Stimulated activated naive CD8-positive, alpha-beta T cell treated with anti-CD3 and anti-CD28 coated beads, Interleukin-15, Interleukin-2, amounts not matched to agents 100 ng/mL and 50 ng/mL, for 24 hours (primary cell): ENCODE results near the gene OCA2.

Experiments
- H3K27ac Mint-ChIP-seq: one replicate; pipeline ENCODE4 v1.8.0; 2021; ENCODE audit warnings: mild to moderate bottlenecking, mixed read lengths
- H3K27me3 Mint-ChIP-seq: one replicate; pipeline ENCODE4 v1.8.0; 2021; ENCODE audit warnings: mixed read lengths
- H3K36me3 Mint-ChIP-seq: one replicate; pipeline ENCODE4 v1.8.0; 2021; ENCODE audit warnings: low read depth, mixed read lengths
- H3K4me1 Mint-ChIP-seq: one replicate; pipeline ENCODE4 v1.8.0; 2021; ENCODE audit warnings: low read depth, mixed read lengths
- H3K4me3 Mint-ChIP-seq: one replicate; pipeline ENCODE4 v1.8.0; 2021; ENCODE audit warnings: mild to moderate bottlenecking, mixed read lengths
- H3K9me3 Mint-ChIP-seq: one replicate; pipeline ENCODE4 v1.8.0; 2021; ENCODE audit warnings: mixed read lengths

Gene OCA2

GRCh38 chr15:28044121-28044672 lies 54.9 kb downstream of the OCA2 start:
- H3K36me3 Mint-ChIP-seq: no peaks in the 10 kb centered on the region
- peaks cover 23% of the 10 kb centered on the region for H3K27me3 Mint-ChIP-seq
- no peak overlapping the region for H3K4me3 Mint-ChIP-seq
- no peaks in the 10 kb centered on the region for H3K4me1 Mint-ChIP-seq
- peaks cover 7% of the 10 kb centered on the region for H3K9me3 Mint-ChIP-seq
- H3K27ac Mint-ChIP-seq: no peak overlapping the region

- no peaks in the 10 kb centered on the region for H3K36me3 Mint-ChIP-seq
- H3K27me3 Mint-ChIP-seq: peaks cover 28% of the 10 kb centered on the region
- no peak overlapping the region for H3K4me3 Mint-ChIP-seq
- H3K27ac Mint-ChIP-seq: no peak overlapping the region
- H3K9me3 Mint-ChIP-seq: peaks cover 7% of the 10 kb centered on the region
- no peaks in the 10 kb centered on the region for H3K4me1 Mint-ChIP-seq
These were observed 55.4 kb downstream of the OCA2 start for GRCh38 chr15:28043691-28044091.

GRCh38 chr15:28037969-28038590 lies 61.0 kb downstream of the OCA2 start:
- peaks cover 16% of the 10 kb centered on the region for H3K27me3 Mint-ChIP-seq
- no peaks in the 10 kb centered on the region for H3K9me3 Mint-ChIP-seq
- no peak overlapping the region for H3K4me3 Mint-ChIP-seq
- H3K36me3 Mint-ChIP-seq: no peaks in the 10 kb centered on the region
- H3K27ac Mint-ChIP-seq: no peak overlapping the region
- no peaks in the 10 kb centered on the region for H3K4me1 Mint-ChIP-seq

GRCh38 chr15:28033443-28033842 lies 65.7 kb downstream of the OCA2 start:
- no peak overlapping the region for H3K27ac Mint-ChIP-seq
- peaks cover 3% of the 10 kb centered on the region for H3K27me3 Mint-ChIP-seq
- no peaks in the 10 kb centered on the region for H3K9me3 Mint-ChIP-seq
- H3K36me3 Mint-ChIP-seq: no peaks in the 10 kb centered on the region
- H3K4me1 Mint-ChIP-seq: no peaks in the 10 kb centered on the region
- H3K4me3 Mint-ChIP-seq: no peak overlapping the region

GRCh38 chr15:28030801-28031200 lies 68.3 kb downstream of the OCA2 start:
- H3K27ac Mint-ChIP-seq: no peak overlapping the region
- no peaks in the 10 kb centered on the region for H3K36me3 Mint-ChIP-seq
- H3K27me3 Mint-ChIP-seq: peaks cover 6% of the 10 kb centered on the region
- H3K9me3 Mint-ChIP-seq: no peaks in the 10 kb centered on the region
- H3K4me1 Mint-ChIP-seq: no peaks in the 10 kb centered on the region
- no peak overlapping the region for H3K4me3 Mint-ChIP-seq

- Mint-ChIP-seq H3K27me3 (peaks cover 11% of the 10 kb centered on the region), H3K27ac (no peak overlapping the region), H3K4me1 (no peaks in the 10 kb centered on the region), H3K9me3 (no peaks in the 10 kb centered on the region), H3K4me3 (no peak overlapping the region), H3K36me3 (no peaks in the 10 kb centered on the region)
These were observed 71.4 kb downstream of the OCA2 start for GRCh38 chr15:28027714-28028076.

GRCh38 chr15:28026764-28027713 lies 72.1 kb downstream of the OCA2 start:
- H3K4me1 Mint-ChIP-seq: no peaks in the 10 kb centered on the region
- H3K4me3 Mint-ChIP-seq: no peak overlapping the region
- no peaks in the 10 kb centered on the region for H3K36me3 Mint-ChIP-seq
- peaks cover 11% of the 10 kb centered on the region for H3K27me3 Mint-ChIP-seq
- H3K9me3 Mint-ChIP-seq: no peaks in the 10 kb centered on the region
- no peak overlapping the region for H3K27ac Mint-ChIP-seq

- H3K4me1 Mint-ChIP-seq: no peaks in the 10 kb centered on the region
- H3K4me3 Mint-ChIP-seq: no peak overlapping the region
- H3K27me3 Mint-ChIP-seq: peaks cover 8% of the 10 kb centered on the region
- H3K27ac Mint-ChIP-seq: no peak overlapping the region
- no peaks in the 10 kb centered on the region for H3K9me3 Mint-ChIP-seq
- H3K36me3 Mint-ChIP-seq: no peaks in the 10 kb centered on the region
These were observed 72.9 kb downstream of the OCA2 start for GRCh38 chr15:28026221-28026620.

- H3K27me3 Mint-ChIP-seq: peaks cover 8% of the 10 kb centered on the region
- no peak overlapping the region for H3K4me3 Mint-ChIP-seq
- H3K27ac Mint-ChIP-seq: no peak overlapping the region
- no peaks in the 10 kb centered on the region for H3K4me1 Mint-ChIP-seq
- no peaks in the 10 kb centered on the region for H3K36me3 Mint-ChIP-seq
- H3K9me3 Mint-ChIP-seq: no peaks in the 10 kb centered on the region
These were observed 73.7 kb downstream of the OCA2 start for GRCh38 chr15:28025413-28025812.

- no peaks in the 10 kb centered on the region for H3K36me3 Mint-ChIP-seq
- no peaks in the 10 kb centered on the region for H3K4me1 Mint-ChIP-seq
- no peak overlapping the region for H3K27ac Mint-ChIP-seq
- no peak overlapping the region for H3K4me3 Mint-ChIP-seq
- H3K9me3 Mint-ChIP-seq: no peaks in the 10 kb centered on the region
- H3K27me3 Mint-ChIP-seq: peaks cover 8% of the 10 kb centered on the region
These were observed 74.2 kb downstream of the OCA2 start for GRCh38 chr15:28024889-28025250.

- Mint-ChIP-seq H3K4me3 (no peak overlapping the region), H3K27me3 (peaks cover 8% of the 10 kb centered on the region), H3K4me1 (no peaks in the 10 kb centered on the region), H3K27ac (no peak overlapping the region), H3K9me3 (no peaks in the 10 kb centered on the region), H3K36me3 (no peaks in the 10 kb centered on the region)
These were observed 74.9 kb downstream of the OCA2 start for GRCh38 chr15:28023933-28024888.

GRCh38 chr15:28023422-28023821 lies 75.7 kb downstream of the OCA2 start:
- Mint-ChIP-seq H3K9me3 (no peaks in the 10 kb centered on the region), H3K4me3 (no peak overlapping the region), H3K4me1 (no peaks in the 10 kb centered on the region), H3K27ac (no peak overlapping the region), H3K36me3 (no peaks in the 10 kb centered on the region), H3K27me3 (peaks cover 8% of the 10 kb centered on the region)

- Mint-ChIP-seq H3K9me3 (no peaks in the 10 kb centered on the region), H3K36me3 (no peaks in the 10 kb centered on the region), H3K4me3 (no peak overlapping the region), H3K27me3 (peaks cover 8% of the 10 kb centered on the region), H3K4me1 (no peaks in the 10 kb centered on the region), H3K27ac (no peak overlapping the region)
These were observed 76.2 kb downstream of the OCA2 start for GRCh38 chr15:28022961-28023360.

GRCh38 chr15:28022181-28022580 lies 76.9 kb downstream of the OCA2 start:
- Mint-ChIP-seq H3K9me3 (no peaks in the 10 kb centered on the region), H3K27ac (no peak overlapping the region), H3K36me3 (no peaks in the 10 kb centered on the region), H3K27me3 (peaks cover 8% of the 10 kb centered on the region), H3K4me1 (no peaks in the 10 kb centered on the region), H3K4me3 (no peak overlapping the region)
